ENCODE results near the gene CSAG1.
"Not testable (repeated sequence)": the region's sequence is repeated elsewhere in the genome, so short reads cannot be mapped to it uniquely, and the experiment has no call there.

CSAG1 gene

DNA sequence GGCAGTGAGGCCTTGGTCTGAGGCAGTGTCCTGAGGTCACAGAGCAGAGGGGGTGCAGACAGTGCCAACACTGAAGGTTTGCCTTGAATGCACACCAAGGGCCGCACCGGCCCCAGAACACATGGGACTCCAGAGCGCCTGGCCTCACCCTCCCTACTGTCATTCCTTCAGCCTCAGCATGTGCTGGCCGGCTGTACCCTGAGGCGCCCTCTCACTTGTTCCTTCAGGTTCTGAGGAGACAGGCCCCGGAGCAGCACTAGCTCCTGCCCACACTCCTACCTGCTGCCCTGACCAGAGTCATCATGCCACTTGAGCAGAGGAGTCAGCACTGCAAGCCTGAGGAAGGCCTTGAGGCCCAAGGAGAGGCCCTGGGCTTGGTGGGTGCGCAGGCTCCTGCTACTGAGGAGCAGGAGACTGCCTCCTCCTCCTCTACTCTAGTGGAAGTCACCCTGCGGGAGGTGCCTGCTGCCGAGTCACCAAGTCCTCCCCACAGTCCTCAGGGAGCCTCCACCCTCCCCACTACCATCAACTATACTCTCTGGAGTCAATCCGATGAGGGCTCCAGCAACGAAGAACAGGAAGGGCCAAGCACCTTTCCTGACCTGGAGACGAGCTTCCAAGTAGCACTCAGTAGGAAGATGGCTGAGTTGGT, 2.5 kb upstream of the CSAG1 start:
- TF ChIP-seq, protein P1, sequence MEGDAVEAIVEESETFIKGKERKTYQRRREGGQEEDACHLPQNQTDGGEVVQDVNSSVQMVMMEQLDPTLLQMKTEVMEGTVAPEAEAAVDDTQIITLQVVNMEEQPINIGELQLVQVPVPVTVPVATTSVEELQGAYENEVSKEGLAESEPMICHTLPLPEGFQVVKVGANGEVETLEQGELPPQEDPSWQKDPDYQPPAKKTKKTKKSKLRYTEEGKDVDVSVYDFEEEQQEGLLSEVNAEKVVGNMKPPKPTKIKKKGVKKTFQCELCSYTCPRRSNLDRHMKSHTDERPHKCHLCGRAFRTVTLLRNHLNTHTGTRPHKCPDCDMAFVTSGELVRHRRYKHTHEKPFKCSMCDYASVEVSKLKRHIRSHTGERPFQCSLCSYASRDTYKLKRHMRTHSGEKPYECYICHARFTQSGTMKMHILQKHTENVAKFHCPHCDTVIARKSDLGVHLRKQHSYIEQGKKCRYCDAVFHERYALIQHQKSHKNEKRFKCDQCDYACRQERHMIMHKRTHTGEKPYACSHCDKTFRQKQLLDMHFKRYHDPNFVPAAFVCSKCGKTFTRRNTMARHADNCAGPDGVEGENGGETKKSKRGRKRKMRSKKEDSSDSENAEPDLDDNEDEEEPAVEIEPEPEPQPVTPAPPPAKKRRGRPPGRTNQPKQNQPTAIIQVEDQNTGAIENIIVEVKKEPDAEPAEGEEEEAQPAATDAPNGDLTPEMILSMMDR (IDR thresholded peaks at IDR 0.05; ENCODE audit: insufficient read depth, missing control alignments): no peak
- FAIRE-seq (no peak), DNase-seq (ENCODE audit: insufficient read length, low spot score) (no peak)

DNA sequence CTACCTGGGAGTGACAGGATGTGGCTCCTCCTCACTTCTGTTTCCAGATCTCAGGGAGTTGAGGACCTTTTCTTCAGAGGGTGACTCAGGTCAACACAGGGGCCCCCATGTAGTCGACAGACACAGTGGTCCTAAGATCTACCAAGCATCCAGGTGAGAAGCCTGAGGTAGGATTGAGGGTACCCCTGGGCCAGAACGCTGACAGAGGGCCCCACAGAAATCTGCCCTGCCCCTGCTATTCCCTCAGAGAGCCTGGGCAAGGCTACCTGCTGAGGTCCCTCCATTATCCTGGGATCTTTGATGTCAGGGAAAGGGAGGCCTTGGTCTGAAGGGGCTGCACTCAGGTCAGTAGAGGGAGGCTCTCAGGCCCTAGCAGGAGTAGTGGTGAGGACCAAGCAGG, 1.6 kb upstream of the CSAG1 start:
- FAIRE-seq (no peak), DNase-seq (ENCODE audit: insufficient read length, low spot score) (no peak)
- TF ChIP-seq, protein P1 (IDR thresholded peaks at IDR 0.05; ENCODE audit: insufficient read depth, missing control alignments): no peak

DNA sequence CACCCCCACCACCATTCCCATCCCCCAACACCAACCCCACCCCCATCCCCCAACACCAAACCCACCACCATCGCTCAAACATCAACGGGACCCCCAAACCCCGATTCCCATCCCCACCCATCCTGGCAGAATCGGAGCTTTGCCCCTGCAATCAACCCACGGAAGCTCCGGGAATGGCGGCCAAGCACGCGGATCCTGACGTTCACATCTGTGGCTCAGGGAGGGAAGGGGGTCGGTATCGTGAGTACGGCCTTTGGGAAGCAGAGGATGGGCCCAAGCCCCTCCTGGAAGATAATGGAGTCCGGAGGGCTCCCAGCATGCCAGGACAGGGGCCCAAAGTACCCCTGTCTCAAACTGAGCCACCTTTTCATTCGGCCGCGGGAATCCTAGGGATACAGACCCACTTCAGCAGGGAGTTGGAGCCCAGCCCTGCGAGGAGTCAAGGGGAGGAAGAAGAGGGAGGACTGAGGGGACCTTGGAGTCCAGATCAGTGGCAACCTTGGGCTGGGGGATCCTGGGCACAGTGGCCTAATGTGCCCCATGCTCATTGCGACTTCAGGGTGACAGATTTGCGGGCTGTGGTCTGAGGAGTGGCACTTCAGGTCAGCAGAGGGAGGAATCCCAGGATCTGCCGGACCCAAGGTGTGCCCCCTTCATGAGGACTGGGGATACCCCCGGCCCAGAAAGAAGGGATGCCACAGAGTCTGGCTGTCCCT, 780 bp upstream of the CSAG1 start:
- not testable (repeated sequence) for DNase-seq (ENCODE audit: insufficient read length, low spot score); FAIRE-seq

DNA sequence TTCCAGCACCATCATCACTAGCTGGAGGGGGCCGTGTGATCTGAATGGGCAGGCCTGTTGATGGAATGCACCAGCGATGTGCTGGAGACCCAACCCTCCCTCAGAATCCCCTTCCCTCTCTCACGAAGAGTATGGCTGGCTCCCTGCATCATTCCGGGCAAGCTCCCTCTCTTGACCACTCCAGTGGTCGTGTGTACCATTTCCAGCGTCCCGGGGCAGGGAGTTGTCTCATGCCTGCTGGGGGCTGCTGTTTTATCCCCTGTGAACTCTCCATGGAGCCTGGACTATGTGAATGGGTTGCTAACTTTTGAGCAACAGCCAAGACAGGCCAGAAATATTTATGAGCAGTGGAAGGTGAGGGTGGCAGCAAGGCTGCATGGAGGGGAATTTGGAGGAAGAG, 8.1 kb downstream of the CSAG1 start:
- DNase-seq (ENCODE audit: insufficient read length, low spot score) (no peak), FAIRE-seq (no peak)
- TF ChIP-seq, protein P1 (IDR thresholded peaks at IDR 0.05; ENCODE audit: insufficient read depth, missing control alignments): no peak

DNA sequence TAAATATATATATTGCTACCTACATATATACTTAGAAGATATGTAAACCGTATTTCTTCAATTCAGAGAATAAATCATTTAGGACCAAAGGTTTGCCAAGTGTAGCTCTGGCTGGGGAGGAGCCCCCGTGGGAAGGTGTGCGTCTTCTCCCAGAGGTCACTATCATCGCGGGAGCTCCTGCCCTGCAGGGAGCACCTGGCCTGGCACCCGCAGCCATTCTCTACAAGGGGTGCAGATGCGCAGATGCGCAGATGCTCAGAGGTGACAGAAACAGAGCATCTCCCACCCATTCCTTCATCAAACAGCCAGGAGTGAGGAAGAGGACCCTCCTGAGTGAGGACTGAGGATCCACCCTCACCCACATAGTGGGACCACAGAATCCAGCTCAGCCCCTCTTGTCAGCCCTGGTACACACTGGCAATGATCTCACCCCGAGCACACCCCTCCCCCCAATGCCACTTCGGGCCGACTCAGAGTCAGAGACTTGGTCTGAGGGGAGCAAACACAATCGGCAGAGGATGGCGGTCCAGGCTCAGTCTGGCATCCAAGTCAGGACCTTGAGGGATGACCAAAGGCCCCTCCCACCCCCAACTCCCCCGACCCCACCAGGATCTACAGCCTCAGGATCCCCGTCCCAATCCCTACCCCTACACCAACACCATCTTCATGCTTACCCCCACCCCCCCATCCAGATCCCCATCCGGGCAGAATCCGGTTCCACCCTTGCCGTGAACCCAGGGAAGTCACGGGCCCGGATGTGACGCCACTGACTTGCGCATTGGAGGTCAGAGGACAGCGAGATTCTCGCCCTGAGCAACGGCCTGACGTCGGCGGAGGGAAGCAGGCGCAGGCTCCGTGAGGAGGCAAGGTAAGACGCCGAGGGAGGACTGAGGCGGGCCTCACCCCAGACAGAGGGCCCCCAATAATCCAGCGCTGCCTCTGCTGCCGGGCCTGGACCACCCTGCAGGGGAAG, 19.4 kb downstream of the CSAG1 start, which contains the start of gene MAGEA2B:
Gene MAGEA2B, plus strand, starts transcription at position 814 of the 973 bp plus-strand sequence. CDS start 2,479 bp downstream, outside the sequence.
- DNase-seq (ENCODE audit: insufficient read length, low spot score): not testable (repeated sequence)
- peak; percentile 95 for FAIRE-seq

DNA sequence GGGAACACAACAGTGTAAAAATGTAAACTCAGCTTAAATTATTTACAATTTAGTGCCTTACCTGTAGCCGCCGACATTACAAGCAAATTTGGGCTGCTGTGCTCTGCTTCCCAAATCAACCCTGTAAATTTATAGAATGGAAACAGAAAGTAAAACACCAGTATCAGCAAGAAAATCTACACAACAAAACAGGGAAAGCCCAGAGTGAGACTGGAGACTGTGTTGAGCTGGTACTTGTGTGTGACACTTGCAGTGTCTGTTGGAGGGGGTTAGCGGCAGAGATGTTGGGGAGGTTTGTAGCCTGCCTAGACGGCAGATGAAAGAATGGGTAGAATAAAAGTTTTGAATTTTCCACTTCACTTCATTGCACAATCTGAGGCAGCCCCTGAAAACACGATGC, 20.3 kb downstream of the CSAG1 start:
- peak; percentile 89 for FAIRE-seq
- not testable (repeated sequence) for DNase-seq (ENCODE audit: insufficient read length, low spot score)

DNA sequence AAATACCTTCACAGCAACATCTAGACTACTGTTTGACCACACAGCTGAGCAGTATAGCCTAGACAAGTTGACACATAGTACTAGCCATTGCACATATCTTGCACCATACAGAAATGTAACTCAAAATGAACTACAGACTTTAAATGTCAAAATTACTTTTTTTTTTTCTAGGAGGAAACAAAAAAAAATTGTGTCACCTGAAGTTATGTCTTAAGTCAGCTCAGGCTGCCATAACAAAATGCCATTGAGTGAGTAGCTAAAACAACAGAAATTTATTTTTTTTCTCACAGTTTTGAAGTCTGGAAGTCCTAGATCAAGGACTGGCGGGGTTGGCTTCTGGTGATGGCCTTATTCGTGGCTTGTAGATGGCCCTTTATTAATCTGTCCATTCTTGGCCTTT, 24.3 kb downstream of the CSAG1 start, which contains the start of gene CSAG2:
Gene CSAG2, minus strand, starts transcription at position 101 of the 400 bp plus-strand sequence. CDS start 161 bp downstream, outside the sequence.
- DNase-seq (ENCODE audit: insufficient read length, low spot score); FAIRE-seq: not testable (repeated sequence)

DNA sequence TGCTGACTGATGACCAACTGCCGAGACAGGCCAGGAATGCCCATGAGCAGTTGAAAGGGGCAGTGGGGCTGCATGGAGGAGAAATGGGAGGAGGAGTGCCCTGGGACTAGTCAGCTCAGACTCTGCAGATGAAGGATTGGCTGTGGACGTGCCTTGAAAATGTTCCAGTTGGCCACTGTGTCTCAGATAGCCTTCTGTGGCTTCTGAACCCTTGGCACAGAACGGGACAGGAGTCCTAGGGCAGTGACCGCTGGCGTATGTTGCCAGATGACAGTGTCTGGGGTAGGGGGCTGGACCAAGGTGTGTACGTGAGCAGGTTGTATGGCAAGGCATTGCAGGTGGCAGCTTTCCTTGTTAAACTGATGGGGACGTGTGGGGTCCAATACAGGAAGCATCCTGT, 27.0 kb downstream of the CSAG1 start:
- not testable (repeated sequence) for FAIRE-seq

DNA sequence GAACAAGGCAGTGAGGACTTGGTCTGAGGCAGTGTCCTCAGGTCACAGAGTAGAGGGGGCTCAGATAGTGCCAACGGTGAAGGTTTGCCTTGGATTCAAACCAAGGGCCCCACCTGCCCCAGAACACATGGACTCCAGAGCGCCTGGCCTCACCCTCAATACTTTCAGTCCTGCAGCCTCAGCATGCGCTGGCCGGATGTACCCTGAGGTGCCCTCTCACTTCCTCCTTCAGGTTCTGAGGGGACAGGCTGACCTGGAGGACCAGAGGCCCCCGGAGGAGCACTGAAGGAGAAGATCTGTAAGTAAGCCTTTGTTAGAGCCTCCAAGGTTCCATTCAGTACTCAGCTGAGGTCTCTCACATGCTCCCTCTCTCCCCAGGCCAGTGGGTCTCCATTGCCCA, 33.1 kb downstream of the CSAG1 start:
- FAIRE-seq; DNase-seq (ENCODE audit: insufficient read length, low spot score): not testable (repeated sequence)

More for the DNA sequence above, 27.0 kb downstream of the CSAG1 start:
- DNase-seq (ENCODE audit: insufficient read length, low spot score): not testable (repeated sequence)

DNA sequence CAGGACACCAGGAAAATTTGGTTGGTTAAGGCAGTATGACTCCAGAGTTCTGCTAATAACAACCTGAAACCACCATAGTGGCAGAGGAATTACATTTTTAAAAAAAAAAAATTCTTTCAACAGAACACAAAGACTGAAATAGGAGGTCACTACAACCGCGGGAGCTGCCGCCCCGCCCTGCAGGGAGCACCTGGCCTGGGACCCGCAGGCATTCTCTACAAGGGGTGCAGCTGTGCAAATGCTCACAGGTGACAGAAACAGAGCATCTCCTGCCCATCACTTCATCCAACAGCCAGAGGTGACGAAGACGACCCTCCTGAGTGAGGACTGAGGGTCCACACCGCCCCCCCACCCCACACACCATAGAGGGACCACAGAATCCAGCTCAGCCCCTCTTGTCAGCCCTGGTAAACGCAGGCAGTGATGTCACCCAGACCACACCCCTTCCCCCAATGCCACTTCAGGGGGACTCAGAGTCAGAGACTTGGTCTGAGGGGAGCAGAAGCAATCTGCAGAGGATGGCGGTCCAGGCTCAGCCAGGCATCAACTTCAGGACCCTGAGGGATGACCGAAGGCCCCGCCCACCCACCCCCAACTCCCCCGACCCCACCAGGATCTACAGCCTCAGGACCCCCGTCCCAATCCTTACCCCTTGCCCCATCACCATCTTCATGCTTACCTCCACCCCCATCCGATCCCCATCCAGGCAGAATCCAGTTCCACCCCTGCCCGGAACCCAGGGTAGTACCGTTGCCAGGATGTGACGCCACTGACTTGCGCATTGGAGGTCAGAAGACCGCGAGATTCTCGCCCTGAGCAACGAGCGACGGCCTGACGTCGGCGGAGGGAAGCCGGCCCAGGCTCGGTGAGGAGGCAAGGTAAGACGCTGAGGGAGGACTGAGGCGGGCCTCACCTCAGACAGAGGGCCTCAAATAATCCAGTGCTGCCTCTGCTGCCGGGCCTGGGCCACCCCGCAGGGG, 35.3 kb downstream of the CSAG1 start, which contains the start of gene MAGEA3:
Gene MAGEA3, plus strand, starts transcription at position 843 of the 980 bp plus-strand sequence. CDS start 2,039 bp downstream, outside the sequence.
- not testable (repeated sequence) for DNase-seq (ENCODE audit: insufficient read length, low spot score); FAIRE-seq

DNA sequence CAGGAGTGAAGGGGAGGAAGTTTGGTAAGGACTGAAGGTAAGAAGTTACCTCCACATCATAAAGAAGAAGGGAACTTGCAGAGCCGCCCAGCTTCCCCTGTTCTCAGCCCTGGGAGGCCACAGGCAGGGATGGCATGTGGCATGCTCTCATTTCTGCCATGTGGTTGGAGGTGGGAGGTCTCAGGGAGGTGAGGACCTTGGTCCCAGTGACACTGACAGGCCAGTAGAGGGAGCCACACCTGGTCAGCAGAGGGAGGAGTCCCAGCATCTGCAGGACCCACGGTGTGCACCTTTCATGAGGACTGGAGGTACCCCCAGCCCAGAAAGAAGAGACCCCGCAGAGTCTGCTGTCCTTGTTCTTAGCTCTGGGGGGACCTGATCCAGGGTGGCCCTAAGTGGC, 52.5 kb downstream of the CSAG1 start:
- DNase-seq (ENCODE audit: insufficient read length, low spot score); FAIRE-seq: not testable (repeated sequence)

Measured in D721Med (cell line).